GM18520 (cell line): Measurements from ENCODE around the gene GIT1.
A peak's percentile ranks its signal among the peaks of the same experiment; 100 is the strongest.

Experiments
- ATAC-seq: cut with Tn5 transposase; IDR thresholded peaks from one replicate; pipeline ENCODE4 v1.9.1; 2021; ENCODE audit not compliant: unreplicated experiment

GIT1 gene

GRCh38 chr17:29615492-29616299 is 26.2 kb upstream of the GIT1 start:
- peak; percentile 53 for ATAC-seq

- no peak for ATAC-seq
These were observed 25.6 kb upstream of the GIT1 start for GRCh38 chr17:29615048-29615385.

- no peak for ATAC-seq
These were observed 25.1 kb upstream of the GIT1 start for GRCh38 chr17:29614349-29615047.

DNA sequence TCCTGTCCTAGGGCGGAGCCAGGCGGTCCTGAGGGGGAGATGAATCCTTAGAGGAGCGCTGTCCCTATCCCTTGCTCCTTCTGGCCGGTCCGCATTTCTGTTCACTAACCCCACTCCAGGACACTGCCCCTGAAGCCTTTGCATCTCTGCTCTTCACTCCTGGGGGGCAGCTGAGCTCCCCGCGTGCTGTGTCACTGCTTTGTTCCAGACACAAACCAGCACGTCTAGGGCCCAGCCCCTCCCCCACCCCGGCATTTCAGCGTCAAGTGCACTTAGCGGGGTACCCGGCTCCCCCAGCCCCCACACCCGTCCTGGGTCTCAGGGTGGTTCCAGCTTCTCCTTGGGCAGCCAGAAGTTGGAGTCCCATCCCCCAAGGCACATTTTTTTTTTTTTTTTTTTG is 24.4 kb upstream of the GIT1 start:
- ATAC-seq: no peak

DNA sequence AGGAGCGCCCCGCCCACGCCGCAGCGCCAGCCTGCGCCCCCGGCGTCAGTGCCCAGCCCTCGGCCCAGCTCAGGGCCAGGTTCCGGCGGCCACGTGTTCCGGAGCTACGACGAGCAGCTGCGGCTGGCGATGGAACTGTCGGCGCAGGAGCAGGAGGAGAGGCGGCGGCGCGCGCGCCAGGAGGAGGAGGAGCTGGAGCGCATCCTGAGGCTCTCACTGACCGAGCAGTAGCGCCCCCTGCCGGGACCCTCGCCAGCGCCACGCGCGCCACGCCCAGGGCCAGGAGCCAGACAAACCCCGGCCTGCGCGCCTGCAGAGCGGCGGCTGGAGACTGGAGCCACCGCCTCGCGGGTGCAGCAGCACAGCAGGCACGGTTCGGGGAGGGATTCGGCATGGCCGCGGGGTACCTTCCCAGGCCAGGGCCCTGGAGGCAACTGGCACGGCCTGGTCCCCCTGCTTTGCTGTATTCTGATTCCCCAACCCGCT is 23.9 kb upstream of the GIT1 start:
- no peak for ATAC-seq

DNA sequence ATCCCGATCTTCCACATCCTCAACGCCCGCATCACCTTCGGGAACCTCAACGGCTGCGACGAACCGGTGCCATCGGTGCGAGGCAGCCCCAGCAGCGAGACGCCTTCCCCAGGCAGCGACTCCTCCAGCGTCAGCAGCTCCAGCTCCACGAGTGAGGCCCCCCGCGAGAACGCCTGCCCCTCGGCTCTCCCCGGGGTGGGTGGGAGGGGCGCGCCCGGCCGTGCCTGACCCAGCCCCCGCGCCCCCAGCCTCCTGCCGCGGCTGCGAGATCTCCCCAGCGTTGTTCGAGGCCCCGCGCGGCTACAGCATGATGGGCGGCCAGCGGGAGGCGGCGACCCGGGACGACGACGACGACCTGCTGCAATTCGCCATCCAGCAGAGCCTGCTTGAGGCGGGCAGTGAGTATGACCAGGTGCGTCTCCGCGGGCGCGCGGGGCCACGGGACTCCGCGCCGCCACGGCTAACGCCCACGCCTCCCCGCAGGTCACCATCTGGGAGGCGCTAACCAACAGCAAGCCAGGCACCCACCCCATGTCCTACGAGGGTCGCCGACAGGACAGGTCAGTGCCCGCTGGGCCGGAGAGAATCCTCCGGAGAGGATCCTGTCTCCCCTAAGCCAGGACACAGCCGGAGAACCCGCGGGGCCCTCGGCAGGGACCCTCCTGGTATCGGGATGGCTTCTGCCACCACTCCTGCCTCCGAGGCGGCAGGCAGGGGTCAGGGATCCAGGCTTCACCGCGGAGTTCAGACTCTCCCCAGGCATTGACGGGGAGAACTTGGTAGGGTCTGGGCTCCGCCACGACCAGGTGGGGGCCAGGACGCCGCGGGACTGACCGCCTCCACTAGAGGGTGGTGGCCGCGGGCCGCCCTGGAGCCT is 23.2 kb upstream of the GIT1 start:
- no peak for ATAC-seq

DNA sequence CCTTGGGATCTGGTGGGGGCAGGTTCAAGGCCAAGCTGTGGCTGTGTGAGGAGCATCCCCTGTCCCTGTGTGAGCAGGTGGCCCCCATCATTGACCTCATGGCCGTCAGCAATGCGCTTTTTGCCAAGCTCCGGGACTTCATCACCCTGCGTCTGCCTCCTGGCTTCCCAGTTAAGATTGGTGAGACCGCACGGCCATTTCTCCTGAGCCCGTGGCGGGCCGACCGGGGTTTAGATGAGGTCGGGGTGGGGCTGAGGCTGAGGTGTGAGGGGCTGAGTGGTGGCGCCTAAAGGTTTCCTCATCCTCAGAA is 22.6 kb upstream of the GIT1 start:
- no peak for ATAC-seq

- no peak for ATAC-seq
These were observed 22.1 kb upstream of the GIT1 start for GRCh38 chr17:29611351-29612093.

GRCh38 chr17:29610395-29610794 is 20.9 kb upstream of the GIT1 start:
- no peak for ATAC-seq

DNA sequence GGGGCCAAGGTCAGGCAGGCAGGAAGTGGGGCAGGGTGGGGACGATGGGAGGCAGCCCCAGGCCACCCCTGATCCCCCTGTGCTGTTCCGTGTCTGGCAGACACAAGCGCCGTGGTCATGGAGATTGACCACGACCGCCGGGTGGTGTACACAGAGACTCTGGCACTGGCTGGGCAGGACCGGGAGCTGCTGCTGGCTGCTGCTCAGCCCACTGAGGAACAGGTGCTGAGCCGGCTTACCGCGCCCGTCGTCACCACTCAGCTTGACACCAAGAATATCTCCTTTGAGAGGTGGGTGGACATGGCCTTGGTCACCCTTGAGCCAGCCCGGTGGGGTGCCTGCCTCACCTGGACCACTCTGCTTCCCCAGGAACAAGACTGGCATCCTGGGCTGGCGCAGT is 19.5 kb upstream of the GIT1 start:
- no peak for ATAC-seq

GRCh38 chr17:29607557-29608195 is 18.2 kb upstream of the GIT1 start:
- ATAC-seq: no peak

DNA sequence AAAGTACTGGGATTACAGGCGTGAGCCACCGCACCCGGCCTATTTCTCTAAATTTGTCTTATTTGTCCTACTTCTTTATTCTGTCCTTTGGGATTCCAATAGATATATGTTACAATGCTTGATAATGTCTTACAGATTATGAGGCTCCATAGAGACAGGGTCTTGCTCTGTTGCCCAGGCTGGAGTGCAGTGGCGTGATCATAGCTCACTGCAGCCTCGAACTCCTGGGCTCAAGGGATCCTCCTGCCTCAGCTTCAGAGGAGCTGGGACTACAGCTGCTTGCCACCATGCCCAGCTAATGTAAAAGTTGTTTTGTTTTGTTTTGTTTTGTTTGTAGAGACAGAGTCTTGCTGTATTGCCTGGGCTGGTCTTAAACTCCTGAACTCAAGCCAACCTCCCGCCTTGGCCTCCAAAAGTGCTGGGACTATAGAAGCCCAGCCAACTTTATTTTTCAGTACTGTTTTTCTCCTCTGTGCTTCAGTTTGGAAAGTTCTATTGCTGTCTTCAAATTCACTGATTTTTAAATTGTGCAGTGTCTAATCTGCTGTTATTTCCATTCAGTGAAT is 13.7 kb upstream of the GIT1 start:
- ATAC-seq: no peak

- no peak for ATAC-seq
These were observed 8.1 kb upstream of the GIT1 start for GRCh38 chr17:29597361-29598172.

- ATAC-seq: no peak
These were observed 7.4 kb upstream of the GIT1 start for GRCh38 chr17:29596811-29597210.

DNA sequence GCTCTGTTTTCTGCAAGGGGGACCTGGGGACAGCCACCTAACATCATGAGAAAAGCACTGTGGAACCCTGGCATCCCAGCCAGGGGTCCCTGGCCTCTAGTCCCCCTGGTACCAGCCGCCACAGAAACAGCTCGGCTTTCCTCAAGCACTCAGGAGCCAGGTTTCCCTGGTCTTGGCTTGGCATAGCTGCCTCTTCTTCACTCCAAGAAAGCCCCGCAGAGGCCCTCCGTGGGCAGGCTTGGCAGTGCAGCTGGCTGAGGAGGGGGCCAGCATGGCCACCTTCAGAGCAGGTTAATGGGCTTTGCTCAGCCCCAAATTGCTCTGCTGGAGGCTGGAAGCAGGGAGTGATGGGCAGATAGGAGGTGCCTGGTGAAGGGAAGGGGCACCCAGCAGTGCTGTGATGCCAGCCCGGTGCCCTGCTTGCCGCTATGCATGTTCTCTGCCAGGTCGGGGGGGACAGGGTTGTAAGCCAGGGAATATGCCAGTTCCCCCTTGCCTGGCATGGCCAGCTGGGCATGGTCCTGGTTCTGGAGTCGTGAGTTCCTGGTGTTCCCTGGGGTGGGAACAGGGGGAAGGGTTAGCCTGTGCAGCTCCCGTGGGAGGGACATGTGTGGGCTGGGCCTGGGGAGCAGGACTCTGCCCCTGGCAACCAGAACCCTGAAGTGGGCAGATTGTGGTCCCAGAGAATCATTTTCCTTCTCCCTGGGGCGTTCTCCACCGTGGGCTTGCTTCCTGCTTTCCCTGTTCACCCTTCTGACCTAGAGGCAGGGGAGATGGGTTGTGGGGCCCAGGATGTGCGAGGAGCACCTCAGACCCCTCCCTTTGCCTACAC is 6.7 kb upstream of the GIT1 start:
- no peak for ATAC-seq

DNA sequence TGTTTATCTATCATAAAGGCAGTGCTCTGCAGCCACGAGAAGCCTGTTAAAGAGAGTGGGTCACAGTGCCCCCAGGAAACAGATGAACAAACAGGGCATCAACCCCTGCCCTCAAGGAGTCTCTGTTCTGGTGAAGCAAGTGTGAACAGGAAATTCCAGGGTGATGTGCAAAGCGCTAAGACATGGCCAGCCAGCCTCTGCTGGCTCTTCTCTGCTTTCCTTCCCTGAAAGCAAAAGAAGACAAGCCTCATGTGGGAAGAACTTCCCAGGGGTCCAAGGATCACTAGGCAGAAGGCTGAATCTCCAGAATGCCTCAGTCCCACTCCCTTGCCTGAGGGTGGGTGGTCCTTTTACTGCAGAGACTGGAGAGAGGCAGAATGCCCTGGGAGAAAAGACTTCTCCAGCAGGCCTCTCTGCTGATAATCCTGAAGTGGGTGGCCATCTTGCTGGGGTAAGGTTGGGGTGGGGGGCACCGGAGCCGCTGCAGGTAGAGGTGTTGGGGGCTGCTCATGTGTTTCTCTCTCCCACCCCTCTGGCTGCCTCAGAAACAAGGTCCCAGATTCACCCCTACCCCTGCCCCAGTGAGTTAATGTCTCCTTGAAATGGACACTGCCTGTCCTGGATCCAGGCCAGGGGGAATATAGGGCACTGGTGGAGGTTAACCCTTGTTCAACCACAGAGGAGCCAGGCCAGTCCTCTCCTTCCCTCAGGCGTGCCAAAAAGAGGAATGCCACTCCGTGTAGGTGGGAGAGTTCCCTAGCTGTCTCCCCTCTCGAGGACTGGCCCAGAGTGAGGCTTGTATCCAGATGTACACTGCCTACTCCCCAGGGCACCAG is 5.9 kb upstream of the GIT1 start:
- no peak for ATAC-seq

DNA sequence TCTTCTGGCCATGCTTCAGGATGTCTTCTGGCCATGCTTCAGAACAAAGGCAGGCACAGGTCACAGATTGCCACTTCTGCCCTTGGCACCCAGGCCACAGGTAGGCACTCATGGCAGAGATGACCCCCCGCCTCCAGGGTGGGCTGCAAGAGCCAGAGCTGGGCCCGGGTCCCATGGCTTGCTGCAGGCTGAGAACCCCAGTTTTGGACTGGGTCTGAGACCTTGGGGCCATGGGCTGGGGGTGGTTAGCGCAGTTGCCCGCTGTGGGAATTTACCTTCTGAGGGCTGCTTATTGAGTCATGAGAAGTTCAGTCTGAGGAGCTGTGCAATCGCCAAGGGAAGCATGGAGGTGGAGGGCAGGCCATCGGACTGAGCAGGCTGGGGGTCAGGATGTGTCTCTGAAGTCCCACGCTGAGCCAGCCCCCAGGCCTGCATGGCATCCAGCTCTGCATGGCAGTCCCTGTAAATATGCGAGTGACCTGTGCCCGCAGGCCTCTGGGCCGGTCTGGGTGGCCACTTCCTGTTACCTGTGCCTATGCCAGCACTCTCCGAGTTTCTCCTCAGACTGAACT is 5.2 kb upstream of the GIT1 start:
- no peak for ATAC-seq
